Measurements from ENCODE around the gene TIMM8B. TPM values are rescaled to one million over a fixed set of nuclear protein-coding genes. Genes with fewer than 3 reads are reported as not detected.

Gene TIMM8B
- total and polyA plus RNA-seq, 2 of the 4 experiments (the other 2 are of a cell fraction), result 35.5 to 103 TPM

GRCh38 chr11:112115386-112115785, 28.8 kb upstream of the TIMM8B start:
- TF ChIP-seq, protein P1, sequence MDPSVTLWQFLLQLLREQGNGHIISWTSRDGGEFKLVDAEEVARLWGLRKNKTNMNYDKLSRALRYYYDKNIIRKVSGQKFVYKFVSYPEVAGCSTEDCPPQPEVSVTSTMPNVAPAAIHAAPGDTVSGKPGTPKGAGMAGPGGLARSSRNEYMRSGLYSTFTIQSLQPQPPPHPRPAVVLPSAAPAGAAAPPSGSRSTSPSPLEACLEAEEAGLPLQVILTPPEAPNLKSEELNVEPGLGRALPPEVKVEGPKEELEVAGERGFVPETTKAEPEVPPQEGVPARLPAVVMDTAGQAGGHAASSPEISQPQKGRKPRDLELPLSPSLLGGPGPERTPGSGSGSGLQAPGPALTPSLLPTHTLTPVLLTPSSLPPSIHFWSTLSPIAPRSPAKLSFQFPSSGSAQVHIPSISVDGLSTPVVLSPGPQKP (IDR thresholded peaks at IDR 0.05; ENCODE audit: borderline replicate concordance, low read depth, low read length), result no peak
- TF ChIP-seq CHD1 (IDR thresholded peaks at IDR 0.05; ENCODE audit: low read depth, low read length), result no peak
- TF ChIP-seq BHLHE40 (IDR thresholded peaks at IDR 0.05; ENCODE audit: low read depth, low read length), result no peak
- TF ChIP-seq MXI1 (IDR thresholded peaks at IDR 0.05; ENCODE audit: borderline replicate concordance, low read depth, low read length), result no peak
- TF ChIP-seq, protein P2, sequence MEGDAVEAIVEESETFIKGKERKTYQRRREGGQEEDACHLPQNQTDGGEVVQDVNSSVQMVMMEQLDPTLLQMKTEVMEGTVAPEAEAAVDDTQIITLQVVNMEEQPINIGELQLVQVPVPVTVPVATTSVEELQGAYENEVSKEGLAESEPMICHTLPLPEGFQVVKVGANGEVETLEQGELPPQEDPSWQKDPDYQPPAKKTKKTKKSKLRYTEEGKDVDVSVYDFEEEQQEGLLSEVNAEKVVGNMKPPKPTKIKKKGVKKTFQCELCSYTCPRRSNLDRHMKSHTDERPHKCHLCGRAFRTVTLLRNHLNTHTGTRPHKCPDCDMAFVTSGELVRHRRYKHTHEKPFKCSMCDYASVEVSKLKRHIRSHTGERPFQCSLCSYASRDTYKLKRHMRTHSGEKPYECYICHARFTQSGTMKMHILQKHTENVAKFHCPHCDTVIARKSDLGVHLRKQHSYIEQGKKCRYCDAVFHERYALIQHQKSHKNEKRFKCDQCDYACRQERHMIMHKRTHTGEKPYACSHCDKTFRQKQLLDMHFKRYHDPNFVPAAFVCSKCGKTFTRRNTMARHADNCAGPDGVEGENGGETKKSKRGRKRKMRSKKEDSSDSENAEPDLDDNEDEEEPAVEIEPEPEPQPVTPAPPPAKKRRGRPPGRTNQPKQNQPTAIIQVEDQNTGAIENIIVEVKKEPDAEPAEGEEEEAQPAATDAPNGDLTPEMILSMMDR (conservative IDR thresholded peaks at IDR 0.05; ENCODE audit: low read depth, low read length), result no peak
- no peak for TF ChIP-seq CEBPB (IDR thresholded peaks at IDR 0.05; ENCODE audit: low read depth, low read length)
- no peak for TF ChIP-seq SMC3 (IDR thresholded peaks at IDR 0.05; ENCODE audit: low read depth, low read length)
- no peak for TF ChIP-seq FOS (IDR thresholded peaks at IDR 0.05; ENCODE audit: low read depth, low read length)
- no peak for TF ChIP-seq RFX5 (IDR thresholded peaks at IDR 0.05; ENCODE audit: low read depth, low read length)
- TF ChIP-seq POLR2A (IDR thresholded peaks at IDR 0.05; ENCODE audit: low read depth, low read length), result no peak
- no peak for TF ChIP-seq MAZ (IDR thresholded peaks at IDR 0.05; ENCODE audit: borderline replicate concordance, low read depth, low read length)
- TF ChIP-seq MAFK (IDR thresholded peaks at IDR 0.05; ENCODE audit: low read depth, low read length), result no peak
- TF ChIP-seq, protein P3, sequence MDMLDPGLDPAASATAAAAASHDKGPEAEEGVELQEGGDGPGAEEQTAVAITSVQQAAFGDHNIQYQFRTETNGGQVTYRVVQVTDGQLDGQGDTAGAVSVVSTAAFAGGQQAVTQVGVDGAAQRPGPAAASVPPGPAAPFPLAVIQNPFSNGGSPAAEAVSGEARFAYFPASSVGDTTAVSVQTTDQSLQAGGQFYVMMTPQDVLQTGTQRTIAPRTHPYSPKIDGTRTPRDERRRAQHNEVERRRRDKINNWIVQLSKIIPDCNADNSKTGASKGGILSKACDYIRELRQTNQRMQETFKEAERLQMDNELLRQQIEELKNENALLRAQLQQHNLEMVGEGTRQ (IDR thresholded peaks at IDR 0.05; ENCODE audit: low read depth, low read length), result no peak
- TF ChIP-seq NFE2L2 (IDR thresholded peaks at IDR 0.05; ENCODE audit: low read depth, low read length), result no peak
- TF ChIP-seq RAD21 (IDR thresholded peaks at IDR 0.05; ENCODE audit: low read length), result no peak
- TF ChIP-seq RCOR1 (IDR thresholded peaks at IDR 0.05; ENCODE audit: insufficient replicate concordance, low read length), result no peak
- no peak overlapping the region for H4K8ac ChIP-seq (ENCODE audit: low read depth in 2 of 2, low read length in 2 of 2)
- ChIA-PET CTCF (no interaction called here), POLR2A (ENCODE audit: unreplicated experiment) (no interaction called here)
- H4K91ac ChIP-seq (ENCODE audit: insufficient read depth, low read depth, low read length), result no peak overlapping the region
- no peak overlapping the region for H3K27ac ChIP-seq (ENCODE audit: insufficient read depth, low read length)
- no peaks in the 10 kb centered on the region for H3K9me1 ChIP-seq (ENCODE audit: insufficient read depth, low read length)
- no peak overlapping the region for H3K18ac ChIP-seq (ENCODE audit: low read depth, low read length)
- no peaks in the 10 kb centered on the region for H3K79me1 ChIP-seq (ENCODE audit: low read depth in 1 of 2, low read length in 2 of 2)
- intact Hi-C loops (cut with micrococcal nuclease), result loop anchor here (10.0 kb wide), 1 partner anchor 1169 kb away; no protein-coding TSS in a partner anchor
- H3K9ac ChIP-seq (ENCODE audit: low read depth, low read length), result no peak overlapping the region
- H3K4me3 ChIP-seq (ENCODE audit: insufficient read depth, low read depth, low read length), result no peak overlapping the region
- no peak overlapping the region for H2AK9ac ChIP-seq (replicated peaks; ENCODE audit: low read depth, low read length, poor library complexity)
- 0 out of 2 replicates have a peak overlapping the region, but pooled peaks have one; percentile 5 for H2BK20ac ChIP-seq (ENCODE audit: low read depth, low read length)
- H3K23ac ChIP-seq (ENCODE audit: low read depth, low read length), result no peak overlapping the region
- no peaks in the 10 kb centered on the region for H3K36me3 ChIP-seq (ENCODE audit: control insufficient read depth, insufficient read depth, low read length)
- WGBS, 2 experiments (ENCODE audit: extremely low coverage in 2 of 2, insufficient read length in 1 of 2), result no CpG with 5 or more reads among the region's 5 CpGs
- no peak overlapping the region for H4K5ac ChIP-seq (ENCODE audit: low read depth, low read length)
- no peak overlapping the region for H2BK15ac ChIP-seq (ENCODE audit: low read depth, low read length)
- no TSS peak for BruUV-seq (replicated peaks)
- no peaks in the 10 kb centered on the region for H4K20me1 ChIP-seq (ENCODE audit: insufficient read depth, low read length)
- no peak overlapping the region for H3K14ac ChIP-seq (replicated peaks; ENCODE audit: low read depth, low read length)
- H3K4me1 ChIP-seq (ENCODE audit: control insufficient read depth, insufficient read depth, low read length), result peaks cover 5% of the 10 kb centered on the region; the same call in 1 of the 2 replicates
- no peak overlapping the region for H2BK5ac ChIP-seq (ENCODE audit: low read depth, low read length, poor library complexity, severe bottlenecking)
- H3K4ac ChIP-seq (ENCODE audit: low read depth, low read length), result peak overlapping the region; percentile 27; the same call in 1 of the 2 replicates
- H3K27me3 ChIP-seq (ENCODE audit: control insufficient read depth, insufficient read depth, low read length), result no peaks in the 10 kb centered on the region
- dilution Hi-C loops (cut with HindIII; ENCODE audit: low sequenced_read_pairs, unreplicated experiment), result no loop called here
- 0 out of 2 replicates have a peak overlapping the region, but pooled peaks have one; percentile 71 for H2AK5ac ChIP-seq (ENCODE audit: low read depth, low read length)
- no peak overlapping the region for H2AFZ ChIP-seq (replicated peaks; ENCODE audit: low read length, poor library complexity)
- H3K9me3 ChIP-seq (ENCODE audit: control insufficient read depth, insufficient read depth, low read length), result no peaks in the 10 kb centered on the region
- ATAC-seq (ENCODE audit: low read depth) (no peak), DNase-seq (no peak)
- H3K56ac ChIP-seq (ENCODE audit: extremely low read depth, insufficient read depth, low read length), result no peak overlapping the region
- in situ Hi-C loops (cut with MboI; ENCODE audit: low sequenced_read_pairs), result loop anchor here (5.0 to 25.0 kb wide), 3 partner anchors 37 to 1172 kb away; no protein-coding TSS in a partner anchor
- no peak overlapping the region for H3K4me2 ChIP-seq (ENCODE audit: low read depth, low read length)
- H2BK120ac ChIP-seq (ENCODE audit: low read depth, low read length), result no peak overlapping the region

All from IMR-90 (cell line).